AG10803 (cell line): ENCODE data around the gene MYL7.

Experiments used
- DNase-seq: peaks from one replicate; pipeline ENCODE4 v3.0.0; 2010; ENCODE audit warnings: low read depth
- H3K4me3 ChIP-seq: 2 replicates; pipeline ENCODE4 v1.5.1; 2011; ENCODE audit warnings: mild to moderate bottlenecking, low read length, control low read depth
- TF ChIP-seq, protein P1 (sequence below): conservative IDR thresholded peaks from 2 replicates; pipeline ENCODE4 v1.5.1; 2011; ENCODE audit warnings: mild to moderate bottlenecking, low read length, control low read depth, inconsistent platforms

MYL7 gene

DNA sequence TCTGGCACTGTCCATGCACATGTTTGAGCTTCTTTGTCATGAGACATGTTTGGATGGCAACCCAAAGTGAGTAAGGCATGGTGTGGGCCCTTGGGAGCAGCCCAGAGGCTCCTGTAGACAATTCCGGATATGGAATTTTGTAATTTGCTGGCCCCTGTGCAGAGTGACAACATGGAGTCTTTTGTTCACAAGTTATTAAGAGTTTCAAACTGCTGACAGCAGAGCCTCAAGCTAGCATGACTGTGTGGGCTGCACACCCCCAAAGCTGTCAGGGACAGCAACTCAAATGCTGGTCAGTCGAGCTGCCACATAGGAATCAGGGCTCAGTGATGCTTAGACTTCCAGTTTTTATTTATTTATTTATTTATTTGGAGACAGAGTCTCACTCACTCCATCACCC lies 7.0 kb upstream of the MYL7 start:
- DNase-seq, result no peak
- H3K4me3 ChIP-seq, result no peak overlapping the region
- TF ChIP-seq, protein P1, sequence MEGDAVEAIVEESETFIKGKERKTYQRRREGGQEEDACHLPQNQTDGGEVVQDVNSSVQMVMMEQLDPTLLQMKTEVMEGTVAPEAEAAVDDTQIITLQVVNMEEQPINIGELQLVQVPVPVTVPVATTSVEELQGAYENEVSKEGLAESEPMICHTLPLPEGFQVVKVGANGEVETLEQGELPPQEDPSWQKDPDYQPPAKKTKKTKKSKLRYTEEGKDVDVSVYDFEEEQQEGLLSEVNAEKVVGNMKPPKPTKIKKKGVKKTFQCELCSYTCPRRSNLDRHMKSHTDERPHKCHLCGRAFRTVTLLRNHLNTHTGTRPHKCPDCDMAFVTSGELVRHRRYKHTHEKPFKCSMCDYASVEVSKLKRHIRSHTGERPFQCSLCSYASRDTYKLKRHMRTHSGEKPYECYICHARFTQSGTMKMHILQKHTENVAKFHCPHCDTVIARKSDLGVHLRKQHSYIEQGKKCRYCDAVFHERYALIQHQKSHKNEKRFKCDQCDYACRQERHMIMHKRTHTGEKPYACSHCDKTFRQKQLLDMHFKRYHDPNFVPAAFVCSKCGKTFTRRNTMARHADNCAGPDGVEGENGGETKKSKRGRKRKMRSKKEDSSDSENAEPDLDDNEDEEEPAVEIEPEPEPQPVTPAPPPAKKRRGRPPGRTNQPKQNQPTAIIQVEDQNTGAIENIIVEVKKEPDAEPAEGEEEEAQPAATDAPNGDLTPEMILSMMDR, result no peak

DNA sequence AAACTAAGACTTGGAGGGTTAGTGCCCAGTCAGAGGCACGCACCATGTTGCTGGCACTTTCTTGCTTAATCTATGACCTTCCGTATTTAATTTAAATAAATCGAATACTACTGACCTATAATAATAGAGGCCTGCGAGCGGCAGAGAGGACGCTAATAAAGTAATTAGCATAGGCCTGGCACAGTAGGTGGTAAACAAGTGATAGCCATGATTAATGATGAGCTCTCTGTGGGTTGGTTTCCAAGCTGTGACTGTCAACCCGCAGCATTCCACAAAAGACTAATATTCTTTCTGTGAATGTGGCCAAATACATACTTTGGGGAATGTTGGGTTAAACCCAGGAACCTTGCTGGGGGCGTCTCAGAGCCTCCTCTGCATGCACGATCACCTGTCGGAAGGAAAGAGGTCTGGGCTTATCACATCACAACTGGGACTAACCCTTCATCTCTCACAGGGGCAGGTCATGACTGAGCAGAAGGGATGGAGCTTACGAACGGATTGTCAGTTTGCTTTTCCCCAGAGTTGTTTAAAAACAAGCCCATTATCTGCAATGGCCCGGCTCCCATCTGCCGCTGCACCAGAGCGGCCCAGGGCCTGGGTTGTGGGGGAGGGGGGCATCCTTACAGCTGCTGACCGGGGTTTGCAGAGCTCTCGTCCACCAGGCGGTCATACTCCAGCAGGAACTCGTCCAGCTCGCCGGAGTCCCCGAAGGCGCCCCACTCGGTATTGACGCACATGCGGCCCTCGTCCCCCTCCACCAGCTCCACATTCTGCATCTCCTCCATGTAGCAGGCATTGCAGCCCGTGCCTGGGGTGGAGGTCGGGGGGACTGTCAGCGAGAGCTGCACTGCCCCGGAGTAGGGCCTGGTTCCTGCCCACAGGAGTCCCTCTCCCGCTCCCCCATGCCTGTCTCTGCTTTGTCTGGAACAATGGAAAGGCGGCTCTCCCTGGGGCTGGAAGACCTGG lies 6.2 kb upstream of the MYL7 start:
- DNase-seq, result no peak
- no peak overlapping the region for H3K4me3 ChIP-seq
- TF ChIP-seq, protein P1, result no peak

DNA sequence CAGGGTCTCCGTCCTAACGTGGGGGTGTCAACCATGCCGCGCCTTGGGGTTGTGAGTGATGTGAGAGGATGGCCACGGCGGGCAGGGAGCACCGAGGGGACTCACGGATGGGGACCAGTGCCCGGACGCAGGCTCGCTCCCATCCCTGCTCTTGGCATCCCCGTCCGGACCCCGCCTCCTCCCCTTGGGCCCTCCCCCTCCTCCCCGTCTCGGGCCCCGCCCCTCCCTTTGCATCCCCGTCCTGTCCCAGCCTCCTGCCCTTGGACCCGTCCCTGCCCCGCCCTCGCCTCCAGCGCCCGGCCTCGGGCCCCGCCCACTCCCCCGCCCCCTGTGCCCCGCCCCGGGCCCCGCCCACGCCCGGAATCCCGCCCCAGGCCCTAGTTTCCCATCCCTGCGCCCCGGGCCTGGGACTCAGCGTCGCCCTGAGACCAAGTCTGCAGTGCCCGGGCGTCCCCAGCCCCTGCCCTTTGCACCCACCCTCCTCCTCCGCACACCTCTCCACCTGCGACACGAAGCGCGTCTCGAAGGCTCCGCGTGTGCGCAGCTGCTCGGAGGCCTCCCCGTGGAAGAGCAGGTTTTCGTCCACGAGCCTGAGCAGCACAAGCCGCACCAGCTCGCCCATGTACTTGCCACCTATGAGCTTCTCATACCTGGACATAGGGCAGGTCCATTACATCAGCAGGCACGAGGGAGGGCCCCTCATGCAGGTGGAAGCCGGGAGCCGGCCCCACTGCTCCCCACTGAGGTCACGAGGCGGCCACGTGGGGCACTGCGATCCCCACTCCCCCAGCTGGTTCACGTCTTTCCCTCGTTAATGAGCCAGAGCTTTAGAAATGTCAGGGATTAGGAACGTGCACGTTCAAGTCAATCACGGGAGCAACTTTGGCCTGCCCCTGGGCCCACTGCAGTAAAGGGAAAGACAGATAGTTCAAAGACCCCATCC lies 5.1 kb upstream of the MYL7 start:
- DNase-seq, result peak; percentile 52
- H3K4me3 ChIP-seq, result peak overlapping the region; percentile 59
- TF ChIP-seq, protein P1, result no peak

DNA sequence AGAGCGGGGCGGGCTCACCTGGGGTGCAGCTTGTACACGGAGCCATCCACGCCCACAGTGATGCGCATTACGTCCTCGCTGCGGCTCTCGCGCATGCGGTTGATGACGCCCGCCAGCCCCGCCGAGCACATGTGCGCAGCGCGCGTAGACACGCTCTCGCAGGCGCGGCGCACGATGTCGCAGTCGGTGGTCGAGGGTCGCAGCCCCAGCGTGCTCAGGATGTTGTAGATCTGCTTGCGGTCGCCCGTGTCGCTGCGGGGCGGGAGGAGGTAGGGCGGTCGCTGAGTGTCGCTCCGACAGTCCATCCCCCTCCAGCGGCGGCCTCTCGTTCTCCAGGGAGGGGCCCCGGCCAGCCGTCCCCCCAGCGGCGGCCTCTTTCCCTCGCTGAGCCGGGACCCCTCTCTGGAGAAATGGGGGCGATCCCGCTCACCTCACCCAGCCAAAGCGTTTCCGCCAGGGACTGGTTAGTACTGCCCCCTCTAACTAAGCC lies 4.4 kb upstream of the MYL7 start:
- no peak for DNase-seq
- TF ChIP-seq, protein P1, result no peak
- peak overlapping the region; percentile 59 for H3K4me3 ChIP-seq

DNA sequence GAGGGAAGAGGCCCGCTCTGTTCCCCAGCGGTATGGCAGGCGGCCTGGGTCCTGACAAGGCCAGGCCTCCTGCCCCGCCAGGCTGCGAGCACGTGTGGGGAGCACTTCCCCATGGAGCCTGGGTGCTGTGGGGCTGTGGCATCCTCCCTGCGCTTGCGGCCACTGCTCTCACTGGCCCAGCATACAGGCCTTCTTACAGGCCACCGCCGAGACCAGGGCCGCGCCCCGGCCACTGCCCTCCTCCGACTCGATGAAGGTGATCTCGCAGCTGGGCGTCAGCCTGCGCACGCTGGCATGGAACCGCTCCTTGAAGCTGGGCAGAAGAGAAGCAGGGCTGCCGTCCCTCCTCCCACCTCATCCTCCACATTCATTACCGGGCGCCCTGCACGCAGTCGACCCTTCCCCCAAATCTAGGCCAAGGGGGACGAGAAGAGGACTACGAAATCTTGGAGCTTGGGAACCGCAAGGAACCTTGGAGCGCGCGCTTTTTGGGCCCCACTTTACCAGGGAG lies 3.9 kb upstream of the MYL7 start:
- H3K4me3 ChIP-seq, result no peak overlapping the region; the same call in 1 of the 2 replicates
- TF ChIP-seq, protein P1, result no peak
- no peak for DNase-seq

DNA sequence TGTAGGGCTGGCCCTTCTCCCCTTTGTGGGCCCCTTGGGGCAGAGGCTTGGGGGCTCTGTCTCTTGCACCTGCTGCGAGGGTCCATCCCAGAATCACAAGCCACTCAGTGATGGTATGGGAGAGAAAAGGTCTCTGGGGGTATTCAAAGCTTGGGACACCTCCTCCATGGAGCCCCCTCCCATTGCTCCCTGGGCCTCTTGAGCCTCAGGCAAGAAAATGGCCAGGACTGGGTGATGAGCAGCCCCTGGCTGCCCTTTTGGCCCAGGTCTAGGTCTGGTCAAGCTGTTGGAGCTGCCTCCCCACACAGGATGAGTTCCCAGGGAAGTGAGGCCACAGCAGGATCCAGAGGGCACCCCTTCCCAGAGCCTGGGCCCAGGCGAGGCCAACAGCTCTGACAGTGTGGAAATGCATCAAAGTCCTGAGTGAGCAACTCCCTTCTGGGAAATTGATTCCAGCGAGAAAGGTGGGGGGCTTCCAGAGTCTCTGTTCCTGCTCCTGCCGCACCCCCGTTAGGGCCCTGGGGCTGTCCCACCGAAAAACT lies 3.4 kb upstream of the MYL7 start:
- TF ChIP-seq, protein P1, result no peak
- no peak overlapping the region for H3K4me3 ChIP-seq
- DNase-seq, result no peak
